Activated CD4-positive, alpha-beta T cell treated with anti-CD3 and anti-CD28 coated beads, Interleukin-2, amount 50 U/mL, for 24 hours (primary cell): ENCODE measurements around the gene SKOR2.

Source experiments
- DNase-seq, 2 donors: peaks; one replicate each; pipeline ENCODE4 v3.0.0-alpha.2; 2020; ENCODE audit warnings: low read depth in 1 of 2, low spot score in 1 of 2

SKOR2 gene

GRCh38 chr18:47260924-47261701 is 9.7 kb upstream of the SKOR2 start:
- DNase-seq: no peak

GRCh38 chr18:47260120-47260923 is 8.9 kb upstream of the SKOR2 start:
- DNase-seq: no peak

DNA sequence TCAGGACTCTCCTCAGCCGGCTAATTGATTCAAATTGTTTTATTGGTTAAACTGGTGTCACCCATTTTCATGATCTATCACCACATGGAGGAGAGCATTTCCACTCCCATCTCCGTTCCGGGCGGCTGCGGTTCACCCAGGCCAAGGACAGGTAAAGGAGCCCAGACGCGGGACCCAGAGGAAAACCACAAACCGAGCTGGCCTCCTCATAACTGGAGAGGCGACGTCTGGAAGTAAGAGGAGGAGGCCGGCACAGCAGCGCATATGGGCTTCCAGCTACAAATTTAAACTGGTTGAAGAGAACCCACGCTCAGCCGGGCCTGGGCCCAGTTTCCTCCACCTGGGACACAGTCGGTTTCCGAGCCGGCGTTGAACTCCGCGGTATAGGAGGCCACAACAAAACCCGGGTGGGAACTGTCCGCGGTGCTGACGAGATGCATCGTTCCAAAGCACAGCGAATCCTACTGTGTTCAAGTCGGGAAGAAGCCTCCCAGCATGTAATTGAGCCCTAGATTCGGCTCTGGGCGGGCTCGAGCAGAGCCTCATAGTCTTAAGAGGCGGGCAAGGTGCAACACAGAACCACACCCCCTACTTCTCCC is 3.0 kb upstream of the SKOR2 start:
- no peak for DNase-seq

DNA sequence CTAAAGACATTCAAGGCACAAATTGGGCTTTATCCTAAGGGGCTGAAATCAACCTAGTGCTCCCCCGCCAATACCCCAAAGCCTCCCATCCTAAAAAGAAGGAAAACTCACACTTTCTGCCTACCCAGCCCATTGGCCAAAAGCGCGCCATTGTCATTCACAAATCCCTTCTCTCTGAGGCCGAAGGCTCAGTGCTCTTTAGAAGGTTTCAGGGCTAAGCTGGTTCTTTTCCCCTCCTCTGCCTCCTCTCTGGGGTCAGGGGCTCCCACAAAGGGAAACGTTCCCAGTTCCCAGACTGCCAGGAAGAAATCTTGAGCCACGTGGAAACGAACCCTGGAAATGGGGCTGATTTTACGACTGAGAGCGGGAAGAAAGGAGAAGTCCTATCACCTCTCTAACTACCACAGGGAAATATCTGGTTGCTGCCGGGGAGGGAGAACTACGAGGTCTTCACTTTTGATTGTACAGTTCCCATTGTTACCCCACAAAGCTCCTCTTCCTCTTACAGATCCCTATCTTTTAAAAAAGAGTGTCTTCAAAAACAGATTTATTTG is 1.7 kb upstream of the SKOR2 start:
- DNase-seq: no peak

- no peak for DNase-seq
Observed at GRCh38 chr18:47250391-47251046, 941 bp downstream of the SKOR2 start.

DNA sequence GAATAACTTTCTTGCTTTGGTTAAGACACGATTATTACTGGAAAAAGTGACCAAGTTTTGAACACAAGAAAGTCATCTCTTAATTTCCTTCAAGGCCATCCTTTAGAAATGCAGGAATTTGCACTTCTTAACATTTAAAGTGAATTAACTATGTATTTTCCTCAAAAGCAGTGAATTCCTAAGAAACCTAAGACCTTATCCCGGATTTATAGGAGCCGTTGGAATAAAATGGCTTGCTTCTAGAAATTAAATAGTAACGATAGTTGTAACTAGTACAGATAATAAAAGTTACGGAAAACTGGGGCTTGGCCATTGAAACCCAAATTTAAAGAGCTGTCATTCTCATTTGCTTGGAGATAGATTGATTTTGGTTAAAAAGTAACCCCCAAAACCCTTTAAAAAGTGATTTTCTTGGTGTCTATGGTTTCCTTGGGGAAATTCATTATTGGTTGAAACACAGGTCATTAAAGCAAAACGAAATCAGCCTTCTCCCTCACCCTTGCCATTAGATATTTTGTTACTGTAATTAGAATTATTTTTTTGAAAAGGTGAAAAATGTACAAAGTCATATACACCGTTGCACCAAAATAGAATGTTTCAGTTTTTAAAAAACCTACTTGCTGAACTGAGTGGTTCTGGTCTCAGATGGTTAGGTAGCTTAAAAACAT is 2.0 kb downstream of the SKOR2 start:
- DNase-seq: no peak

- DNase-seq: no peak
Observed at GRCh38 chr18:47248604-47249313, 2.7 kb downstream of the SKOR2 start.

- DNase-seq: no peak
Observed at GRCh38 chr18:47248115-47248603, 3.3 kb downstream of the SKOR2 start.

GRCh38 chr18:47247416-47248114 is 3.9 kb downstream of the SKOR2 start:
- no peak for DNase-seq

DNA sequence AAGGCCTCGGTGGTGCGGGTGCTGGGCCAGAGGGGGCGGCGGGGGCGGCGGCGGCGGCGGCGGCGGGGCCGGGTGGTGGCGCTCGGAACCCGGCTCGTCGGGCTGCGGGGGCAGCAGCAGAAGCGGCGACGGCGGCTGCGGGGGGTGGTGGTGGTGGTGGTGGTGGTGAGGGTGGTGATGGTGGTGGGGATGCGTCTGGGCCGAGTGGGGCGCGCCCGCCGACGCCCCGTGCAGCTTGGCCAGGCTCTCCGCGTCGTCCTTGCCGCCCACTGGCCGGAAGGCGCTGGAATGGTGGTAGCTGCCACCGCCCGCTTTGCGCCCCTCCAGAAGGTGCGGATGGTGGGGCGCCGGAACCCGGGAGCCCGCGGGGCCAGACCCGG is 4.4 kb downstream of the SKOR2 start:
- DNase-seq: no peak

GRCh38 chr18:47246027-47246971 is 5.2 kb downstream of the SKOR2 start:
- no peak for DNase-seq

DNA sequence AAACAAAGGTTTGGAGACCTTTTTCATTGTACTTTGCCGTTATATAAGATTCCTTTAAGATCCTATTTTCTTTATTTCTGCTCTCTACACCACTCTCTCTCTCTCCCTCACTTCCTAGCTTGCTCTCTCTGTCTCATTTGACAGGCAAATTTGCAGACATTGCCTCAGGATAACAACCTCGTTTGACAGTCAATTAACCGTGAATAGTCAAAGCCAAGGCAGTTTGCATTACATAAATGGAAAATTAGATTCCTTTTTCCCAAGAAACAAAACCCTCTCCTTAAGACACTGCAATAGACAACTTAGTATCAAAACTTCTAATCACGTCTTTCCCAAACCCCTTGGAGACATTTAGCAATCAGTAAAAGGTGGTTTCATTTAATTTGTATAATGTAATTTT is 7.4 kb downstream of the SKOR2 start:
- DNase-seq: no peak

DNA sequence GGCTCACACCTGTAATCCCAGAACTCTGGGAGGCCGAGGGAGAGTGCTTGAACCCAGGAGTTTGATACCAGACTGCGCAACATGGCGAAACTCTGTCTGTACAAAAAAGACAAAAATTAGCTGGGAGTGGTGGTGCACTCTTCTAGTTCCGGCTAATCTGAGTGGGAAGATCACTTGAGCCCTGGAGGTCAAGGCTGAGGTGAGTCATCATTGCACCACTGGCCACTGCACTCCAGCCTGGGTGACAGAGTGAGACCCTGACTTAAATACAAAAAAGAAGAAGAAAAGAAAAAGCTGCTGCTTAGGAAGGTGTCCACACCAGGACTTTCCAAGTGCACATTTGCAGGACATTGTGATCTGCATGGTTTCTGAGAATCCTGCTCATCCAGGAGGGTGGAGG is 16.4 kb downstream of the SKOR2 start:
- no peak for DNase-seq

- no peak for DNase-seq
Observed at GRCh38 chr18:47226660-47227059, 24.8 kb downstream of the SKOR2 start.

DNA sequence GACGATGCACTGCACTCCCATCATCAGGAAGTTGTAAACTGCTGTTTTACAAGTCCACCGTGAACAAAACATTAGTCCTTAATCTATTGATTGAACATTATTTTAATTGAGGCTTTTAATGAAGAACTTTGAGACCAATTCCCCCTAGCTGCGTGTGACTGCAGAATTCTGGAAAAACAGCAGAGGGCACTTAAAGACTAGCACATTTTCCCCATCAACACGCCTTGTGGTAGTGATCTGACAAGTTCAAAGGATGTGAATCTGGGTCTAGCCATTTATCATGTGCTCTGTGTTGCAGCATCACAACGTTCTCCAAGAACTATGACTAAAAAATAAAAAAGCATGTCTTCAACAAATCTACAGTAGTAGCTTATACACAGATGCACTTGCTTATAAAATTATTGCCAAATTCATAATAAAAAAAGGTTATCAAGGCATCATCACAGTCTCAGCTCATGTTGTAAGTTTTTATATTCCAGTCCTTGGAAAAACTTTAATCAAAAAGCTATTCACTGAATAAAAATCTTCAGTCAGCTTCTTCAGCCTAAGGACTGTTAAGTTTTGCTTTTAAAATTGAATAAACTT is 35.8 kb downstream of the SKOR2 start:
- DNase-seq: no peak

- DNase-seq: no peak
Observed at GRCh38 chr18:47209171-47209570, 42.3 kb downstream of the SKOR2 start.

DNA sequence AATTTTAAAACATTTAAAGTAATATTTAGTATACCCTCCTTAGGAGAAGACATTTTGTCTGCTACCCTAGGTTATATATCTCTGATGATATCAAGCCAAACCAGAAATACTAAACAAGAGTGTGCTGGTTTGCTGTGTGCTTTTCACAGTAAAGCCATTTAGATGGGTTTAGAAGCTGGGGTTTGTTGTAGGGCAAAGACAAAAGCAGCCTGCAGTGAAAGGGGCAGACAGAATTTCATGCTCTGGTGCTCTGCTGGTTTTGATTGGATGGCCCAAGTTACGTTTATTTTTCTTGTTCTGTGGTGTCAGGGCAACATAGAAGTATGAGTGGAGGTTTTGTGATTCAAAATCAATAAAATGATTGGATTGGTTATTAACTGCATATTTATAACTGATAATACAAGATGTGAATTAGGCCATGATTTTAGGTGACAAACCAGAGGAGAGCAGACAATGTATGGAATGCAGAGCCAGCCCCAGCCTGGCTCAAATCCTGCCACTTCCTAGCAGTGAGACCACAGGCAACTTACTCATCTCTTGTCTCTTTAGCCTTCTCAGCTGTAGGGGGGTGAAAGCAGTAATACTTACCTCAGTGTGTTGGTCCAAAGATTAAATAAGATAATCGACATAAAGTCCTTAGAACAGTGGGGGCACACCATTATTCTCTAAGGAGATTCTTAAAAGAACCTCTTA is 44.4 kb downstream of the SKOR2 start:
- no peak for DNase-seq
